ENCODE measurements around the gene KLHL7.

- no peak for TF ChIP-seq CTCF (IDR thresholded peaks at IDR 0.05; ENCODE audit: low read depth, low read length, missing input control)
- no peak for TF ChIP-seq GABPA (IDR thresholded peaks at IDR 0.05 in 1 of 2, conservative IDR thresholded peaks at IDR 0.05 in 1 of 2)
- TF ChIP-seq MAX (IDR thresholded peaks at IDR 0.05): no peak
- no peak for TF ChIP-seq REST (IDR thresholded peaks at IDR 0.05)
- TF ChIP-seq JUND (IDR thresholded peaks at IDR 0.05): no peak
- no peak for TF ChIP-seq RAD21 (IDR thresholded peaks at IDR 0.05)
- TF ChIP-seq SP1 (IDR thresholded peaks at IDR 0.05): no peak
- no peak for TF ChIP-seq ATF3 (IDR thresholded peaks at IDR 0.05)
- no peak for TF ChIP-seq YY1 (IDR thresholded peaks at IDR 0.05)
- no peak for TF ChIP-seq TAF1 (conservative IDR thresholded peaks at IDR 0.05)
- TF ChIP-seq NR2F2 (IDR thresholded peaks at IDR 0.05): no peak
- no peak for TF ChIP-seq EGR1 (IDR thresholded peaks at IDR 0.05; ENCODE audit: low read depth in 2 of 2)
- no peak for TF ChIP-seq FOXA1 (IDR thresholded peaks at IDR 0.05)
Observed at GRCh38 chr7:23096518-23097290, 8.9 kb upstream of the KLHL7 start.
